ENCODE measurements around the gene PHF21B.

PHF21B gene

DNA sequence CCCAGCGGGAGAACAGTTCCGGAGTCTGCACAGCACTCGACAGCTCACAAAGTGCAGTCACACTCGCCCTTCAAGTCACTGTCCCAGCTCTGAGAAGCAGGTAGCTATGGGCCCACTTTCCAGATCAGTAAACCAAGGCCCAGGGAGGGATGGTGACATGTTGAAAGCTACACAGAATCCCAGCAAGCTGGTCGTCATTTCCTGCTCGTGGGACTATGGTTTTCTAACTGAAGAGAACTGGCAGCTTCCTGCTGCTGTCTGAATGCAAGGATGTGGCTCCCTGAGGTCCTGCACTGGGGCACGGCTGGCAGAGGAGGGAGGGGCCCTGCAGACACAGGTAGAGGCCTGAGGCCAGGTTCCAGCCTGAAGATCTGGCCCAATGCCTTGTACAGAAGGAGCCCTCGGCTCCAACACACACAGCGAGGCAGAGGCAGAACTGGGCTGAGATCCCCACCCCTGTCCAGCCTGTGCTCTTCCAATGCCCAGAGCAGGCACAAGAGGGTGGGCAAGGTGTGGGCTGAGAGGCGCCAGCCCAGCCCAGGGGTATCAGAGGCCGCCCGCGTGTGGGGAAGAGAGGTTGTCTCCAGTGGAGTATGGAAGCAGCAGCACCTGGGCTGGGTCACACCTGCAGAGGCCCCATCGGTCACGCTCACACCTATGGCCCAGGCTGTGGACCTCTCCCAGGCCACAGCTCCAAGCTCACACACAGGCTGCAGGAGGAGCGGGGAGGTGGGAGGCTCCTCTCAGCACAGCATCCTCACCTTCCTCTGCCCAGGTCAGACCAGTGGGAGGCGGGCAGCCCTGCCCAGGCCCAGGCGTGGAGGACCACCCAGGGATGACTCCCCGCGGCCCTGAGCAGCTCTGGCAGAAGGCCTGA, 119.2 kb downstream of the PHF21B start:
- no peak for DNase-seq

DNA sequence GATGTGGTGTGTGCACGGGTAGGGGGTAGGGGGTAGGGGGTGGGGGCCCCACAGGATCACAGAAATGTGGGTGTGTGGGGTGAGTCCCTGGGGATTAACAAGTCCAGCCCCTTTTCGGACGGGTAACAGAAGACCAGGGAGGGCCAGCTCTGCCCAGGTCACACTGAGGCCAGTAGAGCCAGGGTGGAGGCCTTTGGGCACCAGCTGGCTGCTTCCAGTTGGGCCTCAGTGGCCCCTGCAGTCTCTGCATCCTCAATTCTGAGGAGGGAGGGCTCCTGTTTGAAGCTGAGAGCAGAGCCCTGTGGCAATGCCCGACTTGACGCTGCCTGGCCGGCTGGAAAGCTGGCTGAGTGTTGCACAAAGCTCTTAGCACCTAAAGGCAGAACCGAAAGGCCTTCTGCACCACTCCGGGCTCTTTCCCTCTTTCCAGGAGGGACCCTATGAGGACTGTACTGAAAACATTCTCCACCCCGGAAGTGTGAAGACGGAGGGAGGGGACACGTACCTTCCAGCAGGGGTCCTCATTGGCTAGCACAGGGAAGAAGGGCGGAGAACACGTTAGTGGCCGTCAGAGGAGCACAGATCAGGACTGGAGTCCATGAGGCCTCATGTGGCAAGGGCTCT, 120.4 kb downstream of the PHF21B start:
- DNase-seq, result no peak

DNA sequence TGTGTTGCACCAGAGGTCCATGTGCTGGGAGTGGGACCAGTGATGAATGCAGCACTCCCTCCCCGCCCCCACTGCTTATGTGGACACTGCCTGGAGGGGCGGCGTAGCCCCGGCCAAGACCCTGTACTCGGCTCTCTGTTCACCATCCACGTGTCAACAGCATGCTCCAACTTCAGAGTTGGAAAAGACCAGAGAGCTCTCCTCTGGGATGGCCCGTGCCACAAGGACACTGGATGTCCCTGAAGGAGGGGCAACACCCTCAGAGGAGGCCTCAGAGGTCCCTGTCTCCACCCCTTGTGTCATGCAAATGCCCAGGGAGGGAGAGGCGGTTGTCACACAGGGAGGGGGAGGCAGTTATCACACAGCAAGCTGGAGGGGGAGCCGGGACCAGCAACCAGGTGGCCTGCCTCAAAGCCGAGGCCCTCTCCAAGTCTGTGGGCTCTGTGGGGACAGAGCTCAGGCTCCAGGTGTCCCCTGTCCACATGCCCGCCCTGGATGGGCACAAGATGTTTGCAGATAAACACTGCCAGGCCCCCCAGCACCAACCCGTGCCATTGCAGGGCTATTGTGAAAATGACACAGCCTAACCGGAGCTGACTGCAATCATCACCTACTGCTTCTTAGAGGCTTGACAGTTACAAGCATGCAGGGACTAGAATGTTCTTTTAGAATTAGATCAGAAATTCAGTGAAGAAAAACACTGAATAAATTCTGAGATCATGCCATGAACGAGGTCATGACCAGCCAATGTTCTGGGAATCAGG, 121.1 kb downstream of the PHF21B start:
- no peak for DNase-seq

DNA sequence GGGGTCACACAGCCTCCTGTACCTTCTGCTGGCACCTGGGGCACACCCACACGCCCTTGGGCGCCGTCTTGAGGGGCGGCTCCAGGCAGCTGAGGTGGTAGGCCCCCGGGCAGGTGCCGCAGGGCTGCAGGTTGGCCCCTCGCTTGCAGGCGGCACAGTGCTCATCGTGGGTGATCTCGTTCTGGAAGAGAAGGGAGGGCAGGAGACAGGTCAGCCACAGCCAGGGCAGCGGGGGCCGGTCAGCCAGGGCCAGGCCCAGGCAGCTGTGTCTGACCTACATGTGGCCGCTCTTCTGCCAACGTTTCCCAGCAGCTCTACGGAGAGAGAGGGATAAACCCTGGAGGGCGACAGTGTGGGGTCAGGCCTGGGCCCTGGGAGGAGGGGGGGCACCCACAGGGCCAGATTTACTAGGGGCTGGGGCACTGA, 121.9 kb downstream of the PHF21B start:
- no peak for DNase-seq

DNA sequence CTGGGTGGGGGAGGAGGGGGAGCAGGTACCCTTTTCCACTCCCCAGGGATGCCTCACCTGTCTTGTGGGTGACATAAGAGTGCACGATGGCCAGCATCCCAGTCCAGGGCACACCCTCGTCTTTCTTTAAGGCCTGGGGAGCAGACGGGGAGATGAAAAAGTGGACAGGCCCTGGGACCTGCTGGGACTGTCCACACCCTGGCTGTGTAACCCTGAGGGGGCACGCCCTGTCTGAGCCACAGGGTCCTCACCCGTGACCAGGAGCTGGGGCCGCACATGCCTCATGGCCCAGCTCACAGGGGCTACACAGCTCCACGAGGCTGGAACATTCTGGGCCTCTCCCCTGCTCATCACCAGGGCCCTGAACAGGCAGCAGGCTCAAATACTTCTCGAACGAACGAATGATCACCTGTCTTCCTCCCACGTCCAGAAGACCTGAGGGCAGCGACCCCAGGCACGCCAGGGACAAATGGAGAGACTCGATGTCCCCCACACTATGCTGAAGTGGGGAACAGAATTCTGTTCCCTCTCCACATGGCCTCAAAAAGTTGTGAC, 123.9 kb downstream of the PHF21B start:
- DNase-seq, result no peak

DNA sequence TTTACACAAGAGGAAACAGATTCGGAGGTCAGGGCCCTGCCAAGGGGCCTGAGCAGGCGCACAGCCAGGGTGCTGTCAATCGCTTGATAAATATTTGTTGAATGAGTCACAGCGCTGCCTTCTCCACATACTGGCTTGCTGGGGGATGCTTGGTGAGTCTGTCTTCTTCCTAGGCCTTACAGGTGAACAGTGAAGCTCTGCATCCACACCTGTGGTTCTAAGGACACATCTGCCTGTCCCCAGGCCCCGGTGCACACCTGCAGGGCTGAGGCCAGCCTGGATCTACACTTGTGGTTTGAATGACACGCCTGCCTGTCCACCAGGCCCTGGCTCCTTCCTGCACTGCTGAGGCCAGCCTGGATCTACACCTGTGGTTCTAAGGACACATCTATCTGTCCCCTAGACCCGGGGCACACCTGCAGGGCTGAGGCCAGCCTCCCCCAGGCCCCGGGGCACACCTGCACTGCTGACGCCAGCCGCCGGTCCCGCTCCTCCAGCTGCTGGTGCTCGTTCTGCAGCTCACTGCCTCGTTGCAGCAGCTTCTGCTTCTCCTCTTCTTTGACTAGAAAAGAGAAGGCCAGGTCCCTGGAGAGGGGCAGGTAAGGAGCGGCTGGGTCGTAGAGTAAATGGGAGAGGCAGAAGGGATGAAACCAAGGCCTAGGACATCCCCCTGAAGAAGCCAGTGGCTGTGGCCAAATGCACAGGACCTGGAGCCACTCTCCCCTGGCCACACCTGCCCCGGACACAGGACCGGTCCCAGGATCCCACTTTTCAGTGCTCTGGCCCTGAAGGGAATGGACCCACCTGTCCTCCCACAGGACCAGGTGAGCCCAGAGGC, 124.6 kb downstream of the PHF21B start:
- no peak for DNase-seq

DNA sequence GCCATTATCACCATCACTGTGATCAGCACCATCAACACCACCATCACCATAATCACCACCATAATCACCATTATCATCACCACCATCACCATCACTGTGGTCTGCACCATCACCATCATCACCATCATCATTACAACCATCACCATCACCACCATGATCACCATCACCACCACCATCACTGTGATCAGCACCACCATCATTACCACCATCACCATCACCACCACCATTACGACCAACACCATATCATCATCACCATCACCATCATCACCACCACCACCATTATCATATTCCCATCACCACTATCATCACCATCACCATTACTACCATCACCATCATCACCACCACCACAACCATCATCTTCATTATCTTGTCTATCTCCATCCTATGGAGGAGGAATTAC, 125.2 kb downstream of the PHF21B start:
- no peak for DNase-seq

DNA sequence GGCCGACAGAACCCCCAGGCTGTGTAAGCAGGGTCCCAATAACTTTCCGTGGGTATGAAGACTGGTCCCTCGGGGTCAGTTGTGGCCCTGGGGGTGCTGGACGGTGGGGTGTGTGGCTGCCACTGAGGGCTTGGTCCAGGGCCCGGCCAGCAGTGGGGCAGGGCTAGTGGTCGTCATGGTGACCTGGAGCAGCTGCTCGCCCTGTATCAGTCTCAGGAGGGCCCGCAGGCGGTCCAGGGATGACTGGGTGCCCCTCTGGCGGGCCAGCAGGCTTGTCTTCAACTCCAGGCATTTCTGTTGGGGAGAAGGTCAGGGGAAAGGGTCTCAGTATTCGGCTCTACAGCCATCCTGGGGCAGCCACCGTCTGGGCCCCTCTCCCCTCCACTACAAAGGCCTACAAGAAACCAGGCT, 126.8 kb downstream of the PHF21B start:
- no peak for DNase-seq

DNA sequence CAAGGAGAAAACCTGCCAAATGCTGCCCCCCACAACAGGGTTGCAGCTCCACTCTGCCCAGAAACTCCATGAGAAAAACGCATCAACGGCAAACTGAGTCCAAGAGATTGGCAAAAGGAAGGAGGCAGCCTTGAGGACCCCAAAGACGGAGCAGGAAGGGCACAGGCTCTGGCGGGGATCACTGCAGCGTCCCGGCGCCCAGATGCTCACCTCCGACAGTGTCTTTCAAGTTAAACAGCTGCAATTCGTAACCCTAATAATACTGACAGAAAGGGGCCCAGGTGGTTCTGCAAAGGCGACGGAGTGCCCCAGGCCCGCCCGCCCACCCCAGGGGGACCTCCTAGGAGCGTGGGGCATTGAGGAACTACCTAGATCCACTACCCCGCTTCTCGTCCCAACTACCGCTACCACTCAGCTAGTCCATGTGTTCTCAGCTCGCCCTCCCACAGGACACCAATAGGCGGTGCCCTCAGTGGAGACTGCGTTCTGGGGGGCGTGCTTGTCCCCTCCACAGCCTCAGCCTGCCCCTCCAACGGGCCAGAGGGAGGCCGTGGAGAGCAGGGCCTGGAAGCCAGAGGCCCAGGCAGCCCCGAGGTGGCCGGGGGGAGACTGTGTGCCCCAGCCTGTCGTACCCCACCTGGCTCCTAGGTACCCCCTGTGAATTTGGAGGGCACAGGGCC, 127.4 kb downstream of the PHF21B start:
- no peak for DNase-seq

DNA sequence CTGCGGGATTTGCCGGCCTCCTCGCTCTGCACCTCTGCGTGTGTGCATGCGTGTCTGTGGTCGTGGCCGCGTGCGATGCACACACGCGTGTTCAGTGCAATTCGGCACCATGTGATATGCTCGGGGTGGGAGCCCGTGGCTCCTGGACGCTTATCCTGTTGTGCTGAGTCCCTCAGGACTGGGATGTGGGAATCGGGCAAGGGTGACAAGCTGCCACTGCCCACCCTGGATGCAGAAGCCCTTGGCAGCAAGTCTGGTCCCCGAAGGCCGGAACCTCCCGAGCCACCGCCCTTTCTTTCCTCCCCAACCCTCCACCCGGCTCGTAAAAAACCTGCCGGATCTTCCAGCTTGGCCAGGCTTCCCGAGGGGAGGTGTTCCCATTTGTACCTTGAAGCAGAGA, 128.2 kb downstream of the PHF21B start:
- DNase-seq, result no peak

DNA sequence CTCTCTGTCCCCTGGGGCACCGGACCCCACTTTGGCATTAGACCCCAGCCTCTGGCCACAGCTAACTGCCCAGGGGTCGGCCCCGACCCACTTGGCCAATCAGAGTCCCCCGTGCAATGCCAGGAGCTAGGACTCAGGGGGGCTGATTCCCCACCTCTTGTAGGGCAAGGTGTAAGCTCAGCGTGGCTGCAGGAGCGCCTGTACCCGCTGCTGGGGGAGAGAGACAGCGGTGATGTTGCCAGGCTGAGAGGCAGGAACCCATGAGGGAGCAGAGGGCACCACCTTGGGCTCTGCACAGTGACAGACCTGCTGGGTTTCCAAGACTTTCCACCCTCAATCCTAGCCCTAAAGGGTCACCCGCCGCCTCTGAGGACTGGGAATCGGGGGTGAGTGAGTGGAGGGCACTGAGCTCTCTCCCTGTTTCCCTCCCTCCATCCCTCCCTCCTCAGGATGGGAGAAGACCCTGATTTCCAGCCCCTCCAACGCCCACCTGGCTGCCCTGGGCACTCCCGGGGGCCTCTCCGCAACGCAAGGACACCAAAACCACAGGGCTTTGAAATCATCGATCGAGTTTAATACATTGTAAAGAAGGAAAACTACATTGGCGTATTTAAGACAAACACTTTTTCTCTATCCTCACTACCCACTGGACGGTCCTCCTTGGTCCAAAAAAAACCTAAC, 129.1 kb downstream of the PHF21B start:
- DNase-seq, result no peak

DNA sequence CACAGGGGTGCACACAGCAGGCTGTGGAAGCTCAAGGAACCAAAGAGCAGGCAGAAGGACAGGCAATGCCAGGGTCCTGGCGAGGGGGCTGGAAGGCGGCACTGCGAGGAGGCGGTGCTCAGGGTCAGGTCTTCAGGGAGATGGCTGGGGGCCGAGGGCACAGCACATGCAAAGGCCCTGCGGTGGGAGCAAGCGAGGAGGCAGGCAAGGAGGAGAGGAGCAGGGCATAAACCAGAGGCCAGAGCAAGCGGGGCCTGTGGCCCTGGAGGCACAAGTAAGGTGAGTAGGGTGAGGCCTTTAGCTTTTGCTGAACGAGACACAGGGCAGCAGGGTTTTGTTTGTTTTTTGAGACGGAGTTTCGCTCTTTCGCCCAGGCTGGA, 130.5 kb downstream of the PHF21B start:
- no peak for DNase-seq

DNA sequence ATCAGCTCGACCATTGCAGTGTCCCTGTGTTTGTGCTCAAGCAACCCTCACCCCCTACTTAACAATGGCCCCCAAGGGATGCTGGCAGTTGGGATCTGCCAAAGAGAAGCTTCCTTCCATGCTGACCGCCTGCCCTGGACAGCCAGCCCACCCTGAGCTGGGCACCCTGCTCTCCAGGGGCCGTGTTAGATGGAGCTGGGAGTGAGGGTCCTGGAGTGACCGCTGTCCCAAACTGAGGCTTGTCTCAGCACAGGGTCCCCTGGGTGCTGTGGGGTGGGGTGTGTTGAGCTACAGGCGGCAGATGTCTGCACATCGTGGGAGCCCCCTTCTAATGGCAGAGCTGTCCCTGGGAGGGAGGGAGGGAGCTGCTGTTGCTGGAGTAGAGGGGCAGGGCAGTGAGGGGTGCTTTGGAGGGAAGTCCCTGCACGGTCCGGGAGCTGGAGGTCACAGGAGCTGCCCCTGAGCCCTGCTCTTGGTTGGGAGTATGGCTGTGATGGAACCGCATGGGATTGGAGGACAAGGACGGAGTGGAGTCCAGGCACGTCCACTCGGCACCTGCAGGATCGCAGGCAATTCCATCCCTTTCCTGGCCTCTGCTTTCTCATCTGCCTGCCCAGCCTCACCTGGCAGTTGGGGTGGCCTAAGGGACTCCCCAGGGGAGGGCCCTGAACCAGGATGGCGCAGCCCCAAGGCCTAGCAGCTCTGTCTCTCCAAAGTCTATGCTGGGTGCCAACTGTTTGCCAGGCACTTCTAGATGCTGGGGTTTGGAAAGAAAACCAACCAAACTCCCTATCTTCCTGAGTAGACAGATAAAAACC, 131.1 kb downstream of the PHF21B start:
- DNase-seq, result no peak

DNA sequence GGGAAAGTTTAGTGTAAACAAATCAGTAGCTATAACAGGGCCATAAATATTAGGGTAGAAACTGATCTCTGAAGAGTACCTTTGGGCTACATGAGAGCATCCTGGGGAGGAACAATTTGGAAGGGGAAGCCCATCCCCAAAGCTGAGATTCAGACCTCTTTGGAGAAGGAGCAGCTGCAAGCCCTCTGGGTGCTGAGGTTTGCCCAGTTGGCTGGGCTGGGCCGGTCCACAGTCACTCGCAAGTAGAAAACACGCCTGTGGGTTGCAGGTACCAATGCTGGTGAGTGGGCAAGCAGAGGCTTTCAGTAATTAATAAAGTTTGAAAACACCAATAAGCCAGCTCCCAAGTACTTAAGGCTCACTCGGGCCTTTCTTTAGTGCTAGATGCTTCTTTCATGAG, 132.9 kb downstream of the PHF21B start:
- no peak for DNase-seq

DNA sequence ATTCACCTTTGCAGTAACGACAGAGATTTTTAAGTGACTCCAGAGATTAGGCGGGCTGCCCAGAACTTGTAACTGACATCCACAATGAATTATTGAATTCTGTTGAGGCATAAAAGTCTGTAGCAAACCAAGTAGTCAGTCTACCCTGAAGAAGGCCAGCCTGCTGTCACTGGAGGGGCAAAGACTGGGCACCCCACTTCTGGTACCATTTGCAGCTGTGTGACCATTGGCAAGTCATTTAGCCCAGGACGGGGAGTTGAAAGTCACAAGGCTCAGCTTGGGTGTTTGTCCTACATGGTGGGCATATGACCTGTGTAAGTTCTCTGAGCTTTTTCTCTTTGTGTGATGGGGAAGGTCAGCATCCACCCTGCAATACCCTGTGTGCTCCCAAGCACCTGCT, 138.0 kb downstream of the PHF21B start:
- no peak for DNase-seq

DNA sequence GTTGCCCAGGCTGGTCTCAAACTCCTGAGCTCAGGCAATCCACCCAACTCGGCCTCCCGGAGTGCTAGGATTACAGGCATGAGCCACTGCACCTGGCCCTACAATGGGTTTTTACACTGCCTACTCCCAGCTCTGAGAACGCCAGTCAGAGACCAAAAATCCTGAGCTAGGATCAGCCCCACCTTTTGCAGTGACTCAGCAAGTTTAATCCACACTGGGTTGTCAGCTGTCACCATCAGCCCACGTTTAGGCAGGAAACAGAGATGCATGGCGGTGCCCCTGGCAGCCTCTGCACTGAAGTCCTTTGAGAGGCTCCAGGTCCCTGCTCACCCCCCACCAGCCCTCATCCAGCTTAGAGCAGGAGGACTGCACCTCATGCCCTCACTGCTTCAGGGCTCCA, 139.8 kb downstream of the PHF21B start:
- no peak for DNase-seq

DNA sequence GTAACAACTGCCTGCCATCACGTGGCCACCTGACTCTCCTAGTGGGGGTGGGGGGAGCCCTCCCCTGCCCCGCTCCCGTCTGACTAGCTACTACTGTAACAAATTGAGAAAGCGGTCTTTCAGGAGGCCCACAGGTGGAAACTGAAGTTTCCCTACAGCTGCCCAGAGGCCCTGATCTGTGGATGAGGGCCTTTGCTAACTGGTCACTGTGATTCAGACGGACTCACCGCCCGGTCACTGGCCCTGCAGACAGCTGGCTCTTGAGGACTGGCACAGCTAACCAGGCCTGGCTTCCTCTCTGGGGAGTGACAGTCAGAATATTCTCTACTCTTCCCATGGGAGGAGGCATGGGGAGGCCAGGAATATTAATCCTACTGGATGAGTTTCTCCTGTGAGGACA, 140.6 kb downstream of the PHF21B start:
- DNase-seq, result no peak

DNA sequence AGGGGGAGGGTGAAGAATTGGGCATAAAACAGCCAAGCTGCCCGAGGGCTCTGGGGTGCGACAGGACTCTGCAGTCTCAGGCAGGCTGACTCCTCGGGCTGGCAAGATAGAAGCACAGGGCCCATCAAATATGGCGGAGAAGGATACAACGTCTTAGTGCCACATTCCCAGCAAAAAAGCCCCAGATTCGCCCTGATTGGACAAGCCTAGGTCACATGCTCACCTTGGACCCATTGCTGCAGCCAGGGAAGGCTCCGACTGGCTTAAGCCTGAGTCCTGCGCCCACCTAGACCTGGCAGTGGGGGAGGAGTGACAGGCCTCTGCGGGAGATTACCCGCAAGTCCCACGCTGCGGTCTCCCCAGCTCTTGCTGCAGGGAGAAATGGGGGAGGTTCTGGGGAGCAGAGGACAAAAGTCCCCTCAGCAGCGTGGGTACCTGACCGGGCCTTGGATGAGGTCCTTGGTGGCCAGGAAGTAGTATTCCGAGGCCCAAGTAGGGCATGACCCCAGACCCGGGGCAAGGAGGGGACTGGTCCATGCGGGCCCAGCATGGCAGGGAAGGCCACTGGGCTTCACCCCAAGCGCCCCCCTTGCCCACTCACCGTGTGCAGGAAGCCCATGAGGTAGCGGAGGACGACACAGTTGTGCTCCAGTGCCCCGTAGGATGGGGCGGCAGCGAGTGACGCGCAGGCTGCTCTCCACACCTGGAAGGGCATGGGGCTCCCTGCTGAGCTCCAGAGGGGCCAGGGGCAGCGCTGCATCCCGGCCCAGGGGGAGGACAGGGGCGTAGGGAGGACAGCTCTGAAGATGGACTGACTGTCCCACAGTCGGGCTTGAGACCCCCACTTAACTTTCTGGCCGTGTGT, 144.4 kb downstream of the PHF21B start:
- no peak for DNase-seq

Data from AML-193 (cell line).